HT1080 (cell line): ENCODE data around the gene BTBD9. TPM values are rescaled to one million over a fixed set of nuclear protein-coding genes. Genes with fewer than 3 reads are reported as not detected.
"Not testable (repeated sequence)": the region's sequence is repeated elsewhere in the genome, so short reads cannot be mapped to it uniquely, and the experiment has no call there.

Source experiments
- DNase-seq: peaks from one replicate; pipeline ENCODE4 v3.0.0-alpha.2; 2015; ENCODE audit warnings: low read depth
- small RNA-seq: library from RNA; depleted of rRNA; stranded (forward); fragments of <200 nt; gene quantifications from one replicate; pipeline ENCODE3, GENCODE V24; 2014
- total RNA-seq: library from RNA; depleted of rRNA; stranded (reverse); fragments of >200 nt; shearing (Covaris generic); gene quantifications from 2 replicates; pipeline ENCODE4 v1.2.3, GENCODE V29; 2014; rRNA removed

BTBD9 gene
- total RNA-seq, 1 experiment from 2014 or later, result 5.5 TPM

DNA sequence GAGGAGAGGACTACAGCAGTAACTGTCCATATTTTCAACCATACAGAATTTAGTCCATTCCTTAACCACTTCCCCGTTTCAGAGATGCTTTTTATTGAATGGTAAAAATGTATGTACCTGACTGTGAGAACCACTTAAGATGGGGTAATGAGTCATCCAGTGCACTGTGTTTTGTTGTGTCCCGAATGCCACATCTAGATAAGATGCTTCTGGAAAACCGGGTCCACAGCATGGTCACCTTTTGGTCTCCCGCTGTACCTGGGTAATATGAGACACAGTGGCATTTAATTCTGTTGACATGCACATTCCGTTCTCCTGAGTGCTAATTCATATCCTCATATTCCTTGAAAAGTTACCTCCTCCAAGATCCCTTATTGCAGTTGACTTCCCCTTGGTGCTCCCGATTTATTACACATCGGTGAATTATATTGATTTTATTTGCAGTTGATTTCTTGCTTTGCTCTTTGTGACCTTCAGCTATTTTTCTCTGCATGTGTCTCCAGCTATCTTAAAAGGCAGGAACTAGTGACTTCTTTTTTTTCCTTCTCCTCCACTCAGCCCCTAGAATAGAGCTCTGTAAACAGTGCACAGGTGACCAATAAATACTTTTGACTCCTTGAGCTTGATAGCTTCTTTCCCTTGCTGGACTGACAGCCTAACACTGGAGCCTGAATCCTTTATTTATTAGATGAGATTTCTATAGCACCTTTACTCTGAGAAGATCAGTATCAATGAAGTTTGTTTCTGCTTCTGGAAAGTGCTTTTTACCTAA lies 505.6 kb downstream of the BTBD9 start:
- no peak for DNase-seq

- peak; percentile 82 for DNase-seq
Observed at GRCh38 chr6:38131527-38131965, 508.2 kb downstream of the BTBD9 start.

GRCh38 chr6:38127284-38127683 lies 512.4 kb downstream of the BTBD9 start:
- DNase-seq, result no peak

DNA sequence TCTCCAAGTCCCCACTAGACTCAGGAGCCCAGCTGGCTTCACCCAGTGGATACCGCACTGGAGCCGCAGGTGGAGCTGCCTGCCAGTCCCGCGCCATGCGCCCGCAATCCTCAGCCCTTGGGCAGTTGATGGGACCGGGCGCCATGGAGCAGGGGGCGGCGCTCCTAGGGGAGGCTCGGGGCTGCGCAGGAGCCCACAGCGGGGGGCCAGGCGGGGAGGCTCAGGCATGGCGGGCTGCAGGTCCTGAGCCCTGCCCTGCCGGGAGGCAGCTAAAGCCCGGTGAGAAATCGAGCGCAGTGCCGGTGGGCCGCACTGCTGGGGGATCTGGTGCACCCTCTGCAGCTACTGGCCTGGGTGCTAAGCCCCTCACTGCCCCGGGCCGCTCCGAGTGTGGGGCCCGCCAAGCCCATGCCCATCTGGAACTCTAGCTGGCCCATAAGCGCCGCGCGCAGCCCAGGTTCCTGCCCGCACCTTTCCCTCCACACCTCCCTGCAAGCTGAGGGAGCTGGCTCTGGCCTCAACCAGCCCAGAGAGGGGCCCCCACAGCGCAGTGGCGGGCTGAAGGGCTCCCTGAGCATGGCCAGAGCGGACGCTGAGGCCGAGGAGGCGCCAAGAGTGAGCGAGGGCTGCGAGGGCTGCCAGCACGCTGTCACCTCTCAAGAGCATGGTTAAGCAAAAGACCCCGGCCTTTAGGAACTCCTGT lies 515.4 kb downstream of the BTBD9 start:
- DNase-seq, result not testable (repeated sequence)

GRCh38 chr6:38119516-38119915 lies 520.2 kb downstream of the BTBD9 start:
- no peak for DNase-seq

GRCh38 chr6:38118791-38119365 lies 520.9 kb downstream of the BTBD9 start:
- no peak for DNase-seq

Small RNA genes within 50 kb of the gene (small RNA-seq; reads per million reads assigned to genes)
- not detected for gene RF00019
- gene RF00279, result 0.64 reads per million, percentile 62 among the genes with 10 or more reads in this experiment

Other genes with a start within 250 kb of the BTBD9 start
- gene GLO1, start 63.2 kb upstream of the BTBD9 start, total RNA-seq, result 214 and 252 TPM in 2 replicates
- gene DNAH8, start 75.4 kb upstream of the BTBD9 start, total RNA-seq, result not detected in 2 replicates